IPS-18a (cell line): ENCODE measurements around the gene CAD.
"Not testable (repeated sequence)": the region's sequence is repeated elsewhere in the genome, so short reads cannot be mapped to it uniquely, and the experiment has no call there.

Experiments used
- H3K27ac ChIP-seq: one replicate; pipeline ENCODE4 v1.5.1; 2013; ENCODE audit warnings: low read length
- H3K27me3 ChIP-seq: one replicate; pipeline ENCODE4 v1.6.1; 2013; ENCODE audit warnings: mild to moderate bottlenecking, low read length; ENCODE audit not compliant: control insufficient read depth, insufficient read depth
- H3K36me3 ChIP-seq: one replicate; pipeline ENCODE4 v1.6.1; 2013; ENCODE audit warnings: low read depth, low read length; ENCODE audit not compliant: control insufficient read depth
- H3K4me1 ChIP-seq: one replicate; pipeline ENCODE4 v1.6.1; 2013; ENCODE audit warnings: low read depth, low read length; ENCODE audit not compliant: control insufficient read depth
- H3K4me3 ChIP-seq: one replicate; pipeline ENCODE4 v1.5.1; 2013; ENCODE audit warnings: low read length
- H3K9ac ChIP-seq: one replicate; pipeline ENCODE4 v1.6.1; 2013; ENCODE audit warnings: mild to moderate bottlenecking, low read length, moderate library complexity
- H3K9me3 ChIP-seq: one replicate; pipeline ENCODE4 v1.6.1; 2013; ENCODE audit warnings: low read depth, low read length; ENCODE audit not compliant: control insufficient read depth

CAD gene

DNA sequence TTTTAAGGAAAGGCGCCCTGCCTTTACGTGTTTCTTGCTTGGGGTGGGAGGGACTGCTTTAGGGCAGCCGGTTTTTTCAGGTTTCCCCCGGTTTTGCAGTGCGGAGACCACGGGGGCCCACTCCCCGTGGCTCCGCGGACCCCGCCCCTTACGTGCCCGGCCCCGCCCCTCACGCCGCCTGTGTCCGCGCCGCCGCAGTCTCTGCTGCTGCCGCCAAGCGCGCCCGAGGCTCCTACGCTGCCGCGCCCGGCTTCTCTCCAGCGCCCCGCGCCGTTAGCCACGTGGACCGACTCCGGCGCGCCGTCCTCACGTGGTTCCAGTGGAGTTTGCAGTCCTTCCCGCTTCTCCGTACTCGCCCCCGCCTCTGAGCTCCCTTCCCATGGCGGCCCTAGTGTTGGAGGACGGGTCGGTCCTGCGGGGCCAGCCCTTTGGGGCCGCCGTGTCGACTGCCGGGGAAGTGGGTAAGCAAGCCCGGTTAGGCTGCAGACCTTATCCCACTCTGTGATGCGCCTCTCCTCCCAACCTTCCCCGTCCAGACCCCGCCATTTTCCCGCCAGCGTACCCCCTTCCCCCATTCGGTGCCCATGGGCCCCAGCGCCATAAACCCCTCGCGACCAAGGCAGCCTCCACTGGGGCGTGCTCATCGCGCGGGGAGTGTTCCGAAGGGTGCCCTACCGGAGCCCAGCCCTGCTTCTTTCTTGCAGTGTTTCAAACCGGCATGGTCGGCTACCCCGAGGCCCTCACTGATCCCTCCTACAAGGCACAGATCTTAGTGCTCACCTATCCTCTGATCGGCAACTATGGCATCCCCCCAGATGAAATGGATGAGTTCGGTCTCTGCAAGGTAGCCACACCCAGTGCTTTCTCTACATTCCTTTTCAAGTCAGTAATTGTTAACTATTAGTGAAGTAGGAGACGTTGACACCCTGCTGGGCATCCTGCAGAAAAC is at the start of gene CAD:
CAD (plus strand) TSS at position 197 of the 949 bp plus-strand sequence; CDS start at position 380, 183 bp downstream.
- Histone ChIP-seq H3K27me3 (no peaks in the 10 kb centered on the region), H3K27ac (peak within 1 kb of the TSS; percentile 96), H3K36me3 (peaks cover 40% of the 10 kb centered on the region)

GRCh38 chr2:27170581-27171337 is 46.4 kb upstream of the CAD start:
- Histone ChIP-seq H3K9me3 (no peaks in the 10 kb centered on the region), H3K36me3 (no peaks in the 10 kb centered on the region), H3K4me3 (no peak overlapping the region), H3K9ac (no peak overlapping the region), H3K27me3 (peaks cover 5% of the 10 kb centered on the region), H3K27ac (no peak overlapping the region), H3K4me1 (no peaks in the 10 kb centered on the region)

More for the DNA sequence above, at the start of gene CAD:
- Histone ChIP-seq H3K4me1 (peaks cover 21% of the 10 kb centered on the region), H3K9ac (peak within 1 kb of the TSS; percentile 99), H3K9me3 (no peaks in the 10 kb centered on the region), H3K4me3 (peak within 1 kb of the TSS; percentile 90)

DNA sequence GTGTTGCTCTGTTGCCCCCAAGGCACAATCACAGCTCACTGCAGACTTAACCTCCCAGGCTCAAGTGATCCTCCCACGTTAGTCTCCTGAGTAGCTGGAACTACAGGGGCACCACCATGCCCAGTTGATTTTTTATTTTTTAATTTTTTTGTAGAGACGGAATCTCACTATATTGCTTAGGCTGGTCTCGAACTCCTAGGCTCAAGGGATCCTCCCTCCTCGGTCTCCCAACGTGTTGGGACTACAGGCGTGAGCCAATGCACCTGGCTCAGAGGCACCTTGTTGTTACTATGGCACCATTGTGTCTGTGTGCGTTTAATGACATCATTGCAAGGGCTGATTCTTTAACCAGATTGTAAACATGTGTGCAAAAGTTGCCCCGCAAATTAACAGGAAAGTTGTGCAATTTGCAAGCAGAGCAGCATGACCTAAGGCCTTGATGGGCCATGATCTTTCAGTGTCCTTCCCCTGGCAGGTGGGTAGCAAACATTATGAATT is 45.8 kb upstream of the CAD start:
- H3K27ac ChIP-seq = no peak overlapping the region
- no peak overlapping the region for H3K4me3 ChIP-seq
- H3K27me3 ChIP-seq = peaks cover 5% of the 10 kb centered on the region
- H3K9me3 ChIP-seq = no peaks in the 10 kb centered on the region
- H3K9ac ChIP-seq = no peak overlapping the region
- no peaks in the 10 kb centered on the region for H3K36me3 ChIP-seq
- H3K4me1 ChIP-seq = no peaks in the 10 kb centered on the region

- H3K4me1 ChIP-seq = no peaks in the 10 kb centered on the region
- no peaks in the 10 kb centered on the region for H3K36me3 ChIP-seq
- no peak overlapping the region for H3K4me3 ChIP-seq
- no peak overlapping the region for H3K27ac ChIP-seq
- peaks cover 5% of the 10 kb centered on the region for H3K27me3 ChIP-seq
- no peaks in the 10 kb centered on the region for H3K9me3 ChIP-seq
- H3K9ac ChIP-seq = no peak overlapping the region
Observed at GRCh38 chr2:27174638-27175037, 42.5 kb upstream of the CAD start.

DNA sequence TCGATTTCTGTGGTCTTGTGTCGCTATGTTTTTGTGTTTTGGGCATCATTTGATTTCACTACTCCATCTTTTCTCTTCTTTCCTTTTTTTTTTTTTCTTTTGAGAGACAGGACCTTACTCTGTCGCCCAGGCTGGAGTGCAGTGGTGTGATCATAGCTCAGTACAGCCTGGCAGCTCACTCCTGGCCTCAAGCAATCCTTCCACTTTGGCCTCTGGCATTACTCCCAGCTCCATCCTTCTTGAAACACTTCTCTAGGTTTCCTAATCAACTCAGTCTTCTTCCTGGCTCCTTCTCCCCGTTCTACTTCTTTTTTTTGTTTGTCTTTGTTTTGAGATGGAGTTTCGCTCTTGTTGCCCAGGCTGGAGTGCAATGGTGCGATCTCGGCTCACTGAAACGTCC is 41.8 kb upstream of the CAD start:
- Histone ChIP-seq H3K9ac (no peak overlapping the region), H3K36me3 (no peaks in the 10 kb centered on the region), H3K27me3 (peaks cover 3% of the 10 kb centered on the region), H3K4me3 (no peak overlapping the region), H3K27ac (no peak overlapping the region), H3K4me1 (no peaks in the 10 kb centered on the region), H3K9me3 (no peaks in the 10 kb centered on the region)

- H3K4me3 ChIP-seq, H3K27me3 ChIP-seq, H3K4me1 ChIP-seq, H3K27ac ChIP-seq, H3K9me3 ChIP-seq, H3K36me3 ChIP-seq, H3K9ac ChIP-seq: not testable (repeated sequence)
Observed at GRCh38 chr2:27175781-27176180, 41.4 kb upstream of the CAD start.

- no peaks in the 10 kb centered on the region for H3K27me3 ChIP-seq
- H3K36me3 ChIP-seq = no peaks in the 10 kb centered on the region
- no peaks in the 10 kb centered on the region for H3K9me3 ChIP-seq
- H3K4me1 ChIP-seq = no peaks in the 10 kb centered on the region
- no peak overlapping the region for H3K9ac ChIP-seq
- H3K4me3 ChIP-seq = no peak overlapping the region
- no peak overlapping the region for H3K27ac ChIP-seq
Observed at GRCh38 chr2:27177441-27178351, 39.5 kb upstream of the CAD start.

DNA sequence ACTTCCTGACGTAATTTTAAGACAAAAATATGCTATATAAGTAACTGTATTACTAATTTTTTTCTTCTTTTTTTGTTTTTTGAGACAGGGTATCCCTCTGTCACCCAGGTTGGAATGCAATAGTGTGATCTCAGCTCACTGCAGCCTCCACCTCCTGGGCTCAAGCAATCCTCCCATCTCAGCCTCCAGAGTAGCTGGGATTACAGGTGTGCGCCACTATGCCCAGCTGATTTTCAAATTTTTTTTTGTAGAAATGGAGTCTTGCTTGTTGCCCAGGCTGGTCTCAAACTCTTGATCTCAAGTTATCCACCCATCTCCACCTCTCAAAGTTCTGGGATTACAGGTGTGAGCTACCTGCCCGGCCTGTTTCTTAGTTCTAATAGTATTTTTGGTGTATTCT is 38.7 kb upstream of the CAD start:
- no peaks in the 10 kb centered on the region for H3K9me3 ChIP-seq
- H3K4me1 ChIP-seq = no peaks in the 10 kb centered on the region

GRCh38 chr2:27179344-27180000 is 37.7 kb upstream of the CAD start:
- H3K36me3 ChIP-seq = no peaks in the 10 kb centered on the region
- no peaks in the 10 kb centered on the region for H3K9me3 ChIP-seq
- H3K27ac ChIP-seq = no peak overlapping the region
- H3K27me3 ChIP-seq = no peaks in the 10 kb centered on the region
- H3K4me1 ChIP-seq = no peaks in the 10 kb centered on the region
- no peak overlapping the region for H3K4me3 ChIP-seq
- no peak overlapping the region for H3K9ac ChIP-seq

More for the DNA sequence above, 38.7 kb upstream of the CAD start:
- Histone ChIP-seq H3K27me3 (no peaks in the 10 kb centered on the region), H3K9ac (no peak overlapping the region), H3K36me3 (no peaks in the 10 kb centered on the region), H3K27ac (no peak overlapping the region), H3K4me3 (no peak overlapping the region)

DNA sequence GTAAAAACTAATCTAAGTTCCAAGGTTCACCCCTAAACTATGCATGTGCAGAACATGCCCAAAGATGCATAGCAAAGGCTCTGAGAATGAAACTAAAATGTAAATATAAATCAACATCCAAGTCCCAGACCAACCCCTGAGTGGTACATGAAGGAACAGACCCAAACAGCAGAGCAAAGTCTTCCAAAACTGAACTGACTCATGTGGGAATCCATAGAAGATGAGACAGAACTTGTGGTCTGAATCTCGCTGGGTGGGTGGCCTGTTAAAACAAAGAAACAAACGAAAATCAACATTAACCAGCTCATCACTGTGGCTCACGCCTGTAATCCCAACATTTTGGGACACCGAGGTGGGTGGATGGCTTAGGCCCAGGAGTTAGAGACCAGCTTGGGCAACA is 34.8 kb upstream of the CAD start:
- Histone ChIP-seq H3K4me1 (no peaks in the 10 kb centered on the region), H3K27ac (no peak overlapping the region)

More for the DNA sequence above, 34.8 kb upstream of the CAD start:
- Histone ChIP-seq H3K27me3 (no peaks in the 10 kb centered on the region), H3K9ac (no peak overlapping the region), H3K4me3 (no peak overlapping the region), H3K9me3 (no peaks in the 10 kb centered on the region), H3K36me3 (no peaks in the 10 kb centered on the region)
